ENCODE measurements around the gene CACNA1C.
A peak's percentile ranks its signal among the peaks of the same experiment; 100 is the strongest.

Gene CACNA1C

GRCh38 chr12:2574355-2574935 is 521.7 kb downstream of the CACNA1C start:
- peak; percentile 48 for DNase-seq

- DNase-seq = no peak
Measured at GRCh38 chr12:2575245-2575644, 522.5 kb downstream of the CACNA1C start.

- DNase-seq = no peak
Measured at GRCh38 chr12:2578211-2578610, 525.4 kb downstream of the CACNA1C start.

- DNase-seq = no peak
Measured at GRCh38 chr12:2578772-2579171, 526.0 kb downstream of the CACNA1C start.

- DNase-seq = no peak
Measured at GRCh38 chr12:2580821-2581220, 528.0 kb downstream of the CACNA1C start.

- no peak for DNase-seq
Measured at GRCh38 chr12:2581293-2582045, 528.7 kb downstream of the CACNA1C start.

- DNase-seq = no peak
Measured at GRCh38 chr12:2582631-2583030, 529.8 kb downstream of the CACNA1C start.

GRCh38 chr12:2583091-2583497 is 530.3 kb downstream of the CACNA1C start:
- peak; percentile 55 for DNase-seq

- DNase-seq = peak; percentile 86
Measured at GRCh38 chr12:2583642-2584401, 531.0 kb downstream of the CACNA1C start.

GRCh38 chr12:2586156-2587038 is 533.6 kb downstream of the CACNA1C start:
- no peak for DNase-seq

GRCh38 chr12:2588345-2588744 is 535.6 kb downstream of the CACNA1C start:
- no peak for DNase-seq

- no peak for DNase-seq
Measured at GRCh38 chr12:2589381-2589780, 536.6 kb downstream of the CACNA1C start.

GRCh38 chr12:2593045-2593444 is 540.3 kb downstream of the CACNA1C start:
- no peak for DNase-seq

- DNase-seq = no peak
Measured at GRCh38 chr12:2596441-2596840, 543.7 kb downstream of the CACNA1C start.

- no peak for DNase-seq
Measured at GRCh38 chr12:2605301-2605700, 552.5 kb downstream of the CACNA1C start.

- no peak for DNase-seq
Measured at GRCh38 chr12:2606186-2606910, 553.6 kb downstream of the CACNA1C start.

- no peak for DNase-seq
Measured at GRCh38 chr12:2607881-2608607, 555.3 kb downstream of the CACNA1C start.

GRCh38 chr12:2608608-2608945 is 555.8 kb downstream of the CACNA1C start:
- DNase-seq = no peak

GRCh38 chr12:2609020-2609419 is 556.2 kb downstream of the CACNA1C start:
- DNase-seq = no peak

GRCh38 chr12:2610358-2610757 is 557.6 kb downstream of the CACNA1C start:
- DNase-seq = no peak

GRCh38 chr12:2613326-2614073 is 560.7 kb downstream of the CACNA1C start:
- DNase-seq = no peak
